GM12878 (cell line): ENCODE results near the gene VEGFB. TPM values are rescaled to one million over a fixed set of nuclear protein-coding genes. Genes with fewer than 3 reads are reported as not detected.

Source experiments
- ATAC-seq: fragments of 200-7000 bp; cut with Tn5 transposase; 3 replicates; pipeline ENCODE4 v1.9.1; 2020; ENCODE audit warnings: mild to moderate bottlenecking, moderate library complexity
- BruUV-seq: library from RNA; stranded (reverse); fragments of 400-500 nt; replicated peaks from 2 replicates; lab custom pipeline; 2021; lab: Mats Ljungman, UMichigan
- CTCF ChIA-PET: fragments of 300-600 bp; sonication (Branson Sonifier 250); formaldehyde crosslinking; extraction: SDS; loops from one replicate; lab custom pipeline; 2021; ENCODE audit warnings: inconsistent platforms; lab: Yijun Ruan, JAX
- POLR2A ChIA-PET: fragments of 350-600 bp; formaldehyde crosslinking; extraction: SDS; loops from one replicate; lab custom pipeline; 2021; ENCODE audit warnings: inconsistent platforms; lab: Charles Lee
- RAD21 ChIA-PET: fragments of 300-600 bp; sonication (Branson Sonifier 250); formaldehyde crosslinking; loops from one replicate; lab custom pipeline; 2023; ENCODE audit warnings: antibody characterized with exemption; ENCODE audit not compliant: unreplicated experiment; lab: Charles Lee
- SMC1A ChIA-PET: fragments of 300-600 bp; sonication (Branson Sonifier 250); formaldehyde crosslinking; loops from one replicate; lab custom pipeline; 2023; ENCODE audit not compliant: unreplicated experiment, uncharacterized antibody; lab: Charles Lee
- DNase-seq: peaks from one replicate; pipeline ENCODE4 v3.0.0-alpha.2; 2011; ENCODE audit warnings: low read depth, low spot score
- FAIRE-seq: peaks from 3 replicates; lab custom pipeline; 2011; peaks lifted over from hg19 to GRCh38; lab: Jason Lieb, UNC
- H2AFZ ChIP-seq: 2 replicates; pipeline ENCODE4 v1.6.0; 2011; ENCODE audit warnings: low read depth, low read length, control low read depth; ENCODE audit not compliant: control insufficient read depth
- H3K27ac ChIP-seq: 2 replicates; pipeline ENCODE4 v1.5.1; 2011; ENCODE audit warnings: control low read depth; ENCODE audit not compliant: control insufficient read depth, insufficient read depth
- H3K27me3 ChIP-seq, 2 experiments: replicated peaks in 1 of 2; 2 replicates each; pipeline versions ENCODE4 v1.6.0 to v1.6.1; 2011; ENCODE audit warnings: low read length in 1 of 2; ENCODE audit not compliant: control insufficient read depth in 2 of 2, insufficient read depth in 2 of 2
- H3K36me3 ChIP-seq, 2 experiments: 2 replicates each; pipeline ENCODE4 v1.5.1; 2011; ENCODE audit warnings: low read length in 1 of 2; ENCODE audit not compliant: control insufficient read depth in 2 of 2, insufficient read depth in 2 of 2
- H3K4me1 ChIP-seq: 2 replicates; pipeline ENCODE4 v1.6.1; 2011; ENCODE audit warnings: mild to moderate bottlenecking, low read length, moderate library complexity, mixed read lengths; ENCODE audit not compliant: control insufficient read depth, insufficient read depth
- H3K4me2 ChIP-seq: 2 replicates; pipeline ENCODE4 v1.6.0; 2011; ENCODE audit warnings: control low read depth; ENCODE audit not compliant: control insufficient read depth, insufficient read depth
- H3K4me3 ChIP-seq: fragments of 200-600 bp; sonication (generic); 2 replicates; pipeline ENCODE4 v1.5.1; 2016
- H3K79me2 ChIP-seq: 2 replicates; pipeline ENCODE4 v1.6.0; 2011; ENCODE audit warnings: low read length; ENCODE audit not compliant: control insufficient read depth, insufficient read depth
- H3K9ac ChIP-seq: 2 replicates; pipeline ENCODE4 v1.8.0; 2011; ENCODE audit warnings: low read length, control low read depth, mixed read lengths; ENCODE audit not compliant: control insufficient read depth, insufficient read depth
- H3K9me3 ChIP-seq: replicated peaks from 3 replicates; pipeline ENCODE4 v1.5.1; 2011; ENCODE audit warnings: mild to moderate bottlenecking, low read length; ENCODE audit not compliant: control insufficient read depth, insufficient read depth
- H4K20me1 ChIP-seq: 2 replicates; pipeline ENCODE4 v1.6.0; 2011; ENCODE audit not compliant: control insufficient read depth, insufficient read depth
- BACH1 ChIP-seq: fragments of 450-650 bp; IDR thresholded peaks from 2 replicates; pipeline ENCODE4 v1.6.1; 2017; ENCODE audit warnings: mild to moderate bottlenecking, borderline replicate concordance
- CHD1 ChIP-seq: IDR thresholded peaks from 2 replicates; pipeline ENCODE4 v1.6.1; 2012; ENCODE audit warnings: low read depth, low read length, improper control_type of control experiment
- CREM ChIP-seq: IDR thresholded peaks from 2 replicates; pipeline ENCODE4 v1.6.1; 2014; ENCODE audit warnings: antibody characterized with exemption, low read depth
- GABPA ChIP-seq: IDR thresholded peaks from 2 replicates; pipeline ENCODE4 v1.6.1; 2014; ENCODE audit warnings: antibody characterized with exemption, low read depth, mild to moderate bottlenecking, inconsistent platforms
- HDAC2 ChIP-seq: fragments of 200-600 bp; sonication (generic); IDR thresholded peaks from 2 replicates; pipeline ENCODE4 v1.6.1; 2017
- MEF2A ChIP-seq: IDR thresholded peaks from 2 replicates; pipeline ENCODE4 v1.6.1; 2011; ENCODE audit warnings: low read depth, mild to moderate bottlenecking, low read length, moderate library complexity; ENCODE audit not compliant: insufficient read depth
- MYB ChIP-seq: fragments of 150-350 bp; IDR thresholded peaks from 2 replicates; pipeline ENCODE4 v1.6.1; 2014; ENCODE audit warnings: mild to moderate bottlenecking, low read depth, low read length, borderline replicate concordance
- POLR2AphosphoS2 ChIP-seq: IDR thresholded peaks from 2 replicates; pipeline ENCODE4 v1.6.1; 2011; ENCODE audit warnings: low read depth, mild to moderate bottlenecking, low read length, improper control_type of control experiment, moderate library complexity
- SREBF1 ChIP-seq: IDR thresholded peaks from 2 replicates; pipeline ENCODE4 v1.6.1; 2012; ENCODE audit warnings: mild to moderate bottlenecking, low read length
- WGBS: methylation state at CpG from one replicate; pipeline ENCODE4 v1.1.6; 2016; ENCODE audit warnings: low lambda C conversion rate; ENCODE audit not compliant: insufficient replicate concordance, insufficient coverage; ENCODE audit errors: missing lambda C conversion rate; 5-methylcytosine and 5-hydroxymethylcytosine counted together
- in situ Hi-C: fragments of 300-500 bp; cut with MboI; formaldehyde crosslinking; loops from 9 replicates; pipeline ENCODE4 v1.14.3; 2018; ENCODE audit warnings: mixed read lengths
- intact Hi-C: fragments of 100-400 bp; cut with micrococcal nuclease; formaldehyde crosslinking; loops from one replicate; pipeline ENCODE4 v1.14.2; 2022; ENCODE audit not compliant: unreplicated experiment
- polyA plus RNA-seq, 11 experiments: library from polyadenylated mRNA; depleted of rRNA in 4 of 11; unstranded in 6 of 11; stranded (reverse) in 5 of 11; fragments of >200 nt; fragmentation: Nextera tagmentation in 4 of 11; fragmentation: Illumina TruSeq in 1 of 11; extraction: Ambion mirVana in 4 of 11; extraction: Trizol in 1 of 11; gene quantifications; 1 replicate in 1 of 11; 2 replicates in 10 of 11; pipeline versions ENCODE4 v1.2.1 to v1.2.3, GENCODE V29; 2011 to 2016; ENCODE audit warnings: inconsistent platforms in 2 of 11, missing spikeins in 2 of 11, low read depth in 1 of 11
- total RNA-seq, 4 experiments: library from RNA; depleted of rRNA in 3 of 4; stranded (reverse); fragments of >200 nt in 3 of 4; fragmentation: Illumina TruSeq in 1 of 4; extraction: Trizol in 1 of 4; gene quantifications; 2 replicates each; pipeline versions ENCODE4 v1.2.1 to v1.2.3, GENCODE V29; 2013 to 2021
- TF ChIP-seq, protein P1 (sequence below): fragments of 450-650 bp; IDR thresholded peaks from 2 replicates; pipeline ENCODE4 v1.6.1; 2016; ENCODE audit warnings: mild to moderate bottlenecking, moderate library complexity, borderline replicate concordance
- TF ChIP-seq, protein P2 (sequence below): fragments of 450-650 bp; IDR thresholded peaks from 2 replicates; pipeline ENCODE4 v1.6.1; 2017; ENCODE audit warnings: mild to moderate bottlenecking, moderate library complexity

The VEGFB gene
- total and polyA plus RNA-seq, 10 of the 15 experiments (the other 5 are each of a cell fraction or from before 2014, with no cell fraction given), result 7.0 to 75.8 (median 20.3) TPM

DNA sequence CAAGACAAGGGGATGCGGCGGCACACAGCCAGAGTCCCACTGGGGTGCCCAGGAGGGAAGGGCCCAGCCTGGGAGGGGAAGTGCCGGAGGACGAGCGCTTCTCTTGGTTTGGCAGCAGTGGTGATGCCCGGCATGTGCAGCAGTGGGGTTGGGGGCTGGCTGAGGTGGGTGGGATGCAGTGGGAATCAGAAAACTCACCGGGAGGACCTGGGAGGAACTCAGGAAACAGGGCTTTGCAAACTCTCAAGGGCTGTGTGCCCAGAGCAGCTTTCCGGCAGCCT, 24.9 kb upstream of the VEGFB start (continued):
- TF ChIP-seq, protein P1, sequence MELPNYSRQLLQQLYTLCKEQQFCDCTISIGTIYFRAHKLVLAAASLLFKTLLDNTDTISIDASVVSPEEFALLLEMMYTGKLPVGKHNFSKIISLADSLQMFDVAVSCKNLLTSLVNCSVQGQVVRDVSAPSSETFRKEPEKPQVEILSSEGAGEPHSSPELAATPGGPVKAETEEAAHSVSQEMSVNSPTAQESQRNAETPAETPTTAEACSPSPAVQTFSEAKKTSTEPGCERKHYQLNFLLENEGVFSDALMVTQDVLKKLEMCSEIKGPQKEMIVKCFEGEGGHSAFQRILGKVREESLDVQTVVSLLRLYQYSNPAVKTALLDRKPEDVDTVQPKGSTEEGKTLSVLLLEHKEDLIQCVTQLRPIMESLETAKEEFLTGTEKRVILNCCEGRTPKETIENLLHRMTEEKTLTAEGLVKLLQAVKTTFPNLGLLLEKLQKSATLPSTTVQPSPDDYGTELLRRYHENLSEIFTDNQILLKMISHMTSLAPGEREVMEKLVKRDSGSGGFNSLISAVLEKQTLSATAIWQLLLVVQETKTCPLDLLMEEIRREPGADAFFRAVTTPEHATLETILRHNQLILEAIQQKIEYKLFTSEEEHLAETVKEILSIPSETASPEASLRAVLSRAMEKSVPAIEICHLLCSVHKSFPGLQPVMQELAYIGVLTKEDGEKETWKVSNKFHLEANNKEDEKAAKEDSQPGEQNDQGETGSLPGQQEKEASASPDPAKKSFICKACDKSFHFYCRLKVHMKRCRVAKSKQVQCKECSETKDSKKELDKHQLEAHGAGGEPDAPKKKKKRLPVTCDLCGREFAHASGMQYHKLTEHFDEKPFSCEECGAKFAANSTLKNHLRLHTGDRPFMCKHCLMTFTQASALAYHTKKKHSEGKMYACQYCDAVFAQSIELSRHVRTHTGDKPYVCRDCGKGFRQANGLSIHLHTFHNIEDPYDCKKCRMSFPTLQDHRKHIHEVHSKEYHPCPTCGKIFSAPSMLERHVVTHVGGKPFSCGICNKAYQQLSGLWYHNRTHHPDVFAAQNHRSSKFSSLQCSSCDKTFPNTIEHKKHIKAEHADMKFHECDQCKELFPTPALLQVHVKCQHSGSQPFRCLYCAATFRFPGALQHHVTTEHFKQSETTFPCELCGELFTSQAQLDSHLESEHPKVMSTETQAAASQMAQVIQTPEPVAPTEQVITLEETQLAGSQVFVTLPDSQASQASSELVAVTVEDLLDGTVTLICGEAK, result no peak
- no peak for TF ChIP-seq HDAC2
- TF ChIP-seq SREBF1, result no peak
- TF ChIP-seq, all 136 proteins: peak for 0

DNA sequence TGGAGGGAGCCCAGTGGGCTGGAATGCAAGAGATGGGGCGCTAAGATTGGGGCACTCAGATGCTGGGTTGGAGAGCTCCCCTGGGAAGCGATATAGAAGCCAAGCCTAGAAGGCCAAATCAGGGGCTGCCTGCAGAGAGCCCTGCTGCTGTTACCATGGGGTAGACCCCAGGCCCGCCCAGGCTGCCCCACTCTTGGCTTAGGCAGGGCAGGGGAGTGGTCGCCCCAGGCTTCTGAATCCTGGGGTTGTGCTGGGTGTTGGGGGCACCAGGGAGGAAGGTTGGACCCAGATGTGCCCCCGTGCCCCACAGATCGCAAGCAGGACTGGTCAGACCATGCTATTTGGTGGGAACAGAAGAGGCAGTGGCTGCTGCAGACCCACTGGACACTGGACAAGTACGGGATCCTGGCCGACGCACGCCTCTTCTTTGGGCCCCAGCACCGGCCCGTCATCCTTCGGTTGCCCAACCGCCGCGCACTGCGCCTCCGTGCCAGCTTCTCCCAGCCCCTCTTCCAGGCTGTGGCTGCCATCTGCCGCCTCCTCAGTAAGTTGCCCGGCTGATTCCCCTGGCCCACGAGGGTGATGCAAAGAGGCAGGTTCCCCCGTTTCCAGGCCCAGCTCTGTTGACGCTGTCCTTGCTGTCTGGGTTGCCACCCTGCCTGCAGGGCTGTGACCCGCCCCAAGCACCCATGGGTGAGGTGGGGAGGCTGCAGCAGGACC, 23.9 kb upstream of the VEGFB start:
- no peak overlapping the region for H3K4me3 ChIP-seq
- in situ Hi-C loops (no loop called here), intact Hi-C loops (no loop called here)
- no peak for DNase-seq
- peaks cover 38% of the 10 kb centered on the region for H3K79me2 ChIP-seq
- no peaks in the 10 kb centered on the region for H3K9me3 ChIP-seq
- SMC1A ChIA-PET, result no interaction called here
- RAD21 ChIA-PET, result no interaction called here
- no peak overlapping the region for H2AFZ ChIP-seq
- ATAC-seq, result no peak
- TF ChIP-seq CREM (no peak), MEF2A (no peak), BACH1 (no peak), CHD1 (no peak), MYB (no peak), POLR2AphosphoS2 (no peak), GABPA (no peak)
- TF ChIP-seq, protein P2, sequence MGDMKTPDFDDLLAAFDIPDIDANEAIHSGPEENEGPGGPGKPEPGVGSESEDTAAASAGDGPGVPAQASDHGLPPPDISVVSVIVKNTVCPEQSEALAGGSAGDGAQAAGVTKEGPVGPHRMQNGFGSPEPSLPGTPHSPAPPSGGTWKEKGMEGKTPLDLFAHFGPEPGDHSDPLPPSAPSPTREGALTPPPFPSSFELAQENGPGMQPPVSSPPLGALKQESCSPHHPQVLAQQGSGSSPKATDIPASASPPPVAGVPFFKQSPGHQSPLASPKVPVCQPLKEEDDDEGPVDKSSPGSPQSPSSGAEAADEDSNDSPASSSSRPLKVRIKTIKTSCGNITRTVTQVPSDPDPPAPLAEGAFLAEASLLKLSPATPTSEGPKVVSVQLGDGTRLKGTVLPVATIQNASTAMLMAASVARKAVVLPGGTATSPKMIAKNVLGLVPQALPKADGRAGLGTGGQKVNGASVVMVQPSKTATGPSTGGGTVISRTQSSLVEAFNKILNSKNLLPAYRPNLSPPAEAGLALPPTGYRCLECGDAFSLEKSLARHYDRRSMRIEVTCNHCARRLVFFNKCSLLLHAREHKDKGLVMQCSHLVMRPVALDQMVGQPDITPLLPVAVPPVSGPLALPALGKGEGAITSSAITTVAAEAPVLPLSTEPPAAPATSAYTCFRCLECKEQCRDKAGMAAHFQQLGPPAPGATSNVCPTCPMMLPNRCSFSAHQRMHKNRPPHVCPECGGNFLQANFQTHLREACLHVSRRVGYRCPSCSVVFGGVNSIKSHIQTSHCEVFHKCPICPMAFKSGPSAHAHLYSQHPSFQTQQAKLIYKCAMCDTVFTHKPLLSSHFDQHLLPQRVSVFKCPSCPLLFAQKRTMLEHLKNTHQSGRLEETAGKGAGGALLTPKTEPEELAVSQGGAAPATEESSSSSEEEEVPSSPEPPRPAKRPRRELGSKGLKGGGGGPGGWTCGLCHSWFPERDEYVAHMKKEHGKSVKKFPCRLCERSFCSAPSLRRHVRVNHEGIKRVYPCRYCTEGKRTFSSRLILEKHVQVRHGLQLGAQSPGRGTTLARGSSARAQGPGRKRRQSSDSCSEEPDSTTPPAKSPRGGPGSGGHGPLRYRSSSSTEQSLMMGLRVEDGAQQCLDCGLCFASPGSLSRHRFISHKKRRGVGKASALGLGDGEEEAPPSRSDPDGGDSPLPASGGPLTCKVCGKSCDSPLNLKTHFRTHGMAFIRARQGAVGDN, result no peak
- H3K36me3 ChIP-seq, result peaks cover 12 to 22% of the 10 kb centered on the region in 2 experiments; a peak in 3 of 4 replicates
- CTCF ChIA-PET, result no interaction called here
- no peak overlapping the region for H3K27ac ChIP-seq
- H3K4me1 ChIP-seq, result peaks cover 13% of the 10 kb centered on the region
- no TSS peak for BruUV-seq
- no peaks in the 10 kb centered on the region for H3K27me3 ChIP-seq
- no peak for FAIRE-seq
- no peak overlapping the region for H3K9ac ChIP-seq
- no peak overlapping the region for H3K4me2 ChIP-seq
- POLR2A ChIA-PET, result interaction anchor here (0.9 to 1.7 kb wide), 6 partner anchors 9 to 34 kb away, joined by 3 to 9 read pairs (median 4); partner anchors contain the start of genes NUDT22 and TRPT1
- WGBS, result 86% methylated on average over 24 of the region's 24 CpGs
- H4K20me1 ChIP-seq, result no peaks in the 10 kb centered on the region
